ENCODE data around the gene ZNF155.

DNA sequence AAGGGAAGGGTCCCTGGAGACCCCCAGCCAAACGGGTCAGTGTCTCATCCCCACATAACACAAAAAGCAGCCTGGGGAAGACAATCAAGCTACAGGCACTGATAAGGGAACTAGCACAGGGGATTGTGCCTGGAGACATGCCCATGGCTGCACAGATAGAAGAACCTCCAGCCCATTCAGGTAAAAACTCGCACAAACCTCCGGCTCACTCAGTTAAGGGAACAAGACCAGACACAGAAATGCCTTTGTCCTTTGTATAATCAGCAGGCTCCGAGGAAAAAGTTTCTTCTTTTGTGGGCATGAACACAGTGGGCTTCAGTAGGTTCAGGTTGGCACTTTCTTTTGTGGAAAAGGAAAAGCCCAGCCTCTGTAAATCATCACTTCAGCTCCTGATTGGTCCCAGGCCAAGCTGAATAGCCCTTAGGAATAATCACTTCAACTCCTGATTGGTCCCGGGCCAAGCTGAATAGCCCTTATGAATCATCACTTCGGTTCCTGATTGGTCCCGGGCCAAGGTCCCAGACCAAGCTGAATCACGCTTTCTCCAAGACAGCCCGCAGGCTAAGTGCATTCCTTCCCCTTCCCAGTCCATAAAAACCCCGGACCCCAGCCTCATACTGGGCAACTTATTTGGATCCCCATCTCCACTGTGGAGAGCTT is 13.8 kb downstream of the ZNF155 start:
- TF ChIP-seq, protein P1, sequence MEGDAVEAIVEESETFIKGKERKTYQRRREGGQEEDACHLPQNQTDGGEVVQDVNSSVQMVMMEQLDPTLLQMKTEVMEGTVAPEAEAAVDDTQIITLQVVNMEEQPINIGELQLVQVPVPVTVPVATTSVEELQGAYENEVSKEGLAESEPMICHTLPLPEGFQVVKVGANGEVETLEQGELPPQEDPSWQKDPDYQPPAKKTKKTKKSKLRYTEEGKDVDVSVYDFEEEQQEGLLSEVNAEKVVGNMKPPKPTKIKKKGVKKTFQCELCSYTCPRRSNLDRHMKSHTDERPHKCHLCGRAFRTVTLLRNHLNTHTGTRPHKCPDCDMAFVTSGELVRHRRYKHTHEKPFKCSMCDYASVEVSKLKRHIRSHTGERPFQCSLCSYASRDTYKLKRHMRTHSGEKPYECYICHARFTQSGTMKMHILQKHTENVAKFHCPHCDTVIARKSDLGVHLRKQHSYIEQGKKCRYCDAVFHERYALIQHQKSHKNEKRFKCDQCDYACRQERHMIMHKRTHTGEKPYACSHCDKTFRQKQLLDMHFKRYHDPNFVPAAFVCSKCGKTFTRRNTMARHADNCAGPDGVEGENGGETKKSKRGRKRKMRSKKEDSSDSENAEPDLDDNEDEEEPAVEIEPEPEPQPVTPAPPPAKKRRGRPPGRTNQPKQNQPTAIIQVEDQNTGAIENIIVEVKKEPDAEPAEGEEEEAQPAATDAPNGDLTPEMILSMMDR (IDR thresholded peaks at IDR 0.05): no peak
- TF ChIP-seq POLR2A (IDR thresholded peaks at IDR 0.05): no peak
